ENCODE results near the gene EFNA2.

DNA sequence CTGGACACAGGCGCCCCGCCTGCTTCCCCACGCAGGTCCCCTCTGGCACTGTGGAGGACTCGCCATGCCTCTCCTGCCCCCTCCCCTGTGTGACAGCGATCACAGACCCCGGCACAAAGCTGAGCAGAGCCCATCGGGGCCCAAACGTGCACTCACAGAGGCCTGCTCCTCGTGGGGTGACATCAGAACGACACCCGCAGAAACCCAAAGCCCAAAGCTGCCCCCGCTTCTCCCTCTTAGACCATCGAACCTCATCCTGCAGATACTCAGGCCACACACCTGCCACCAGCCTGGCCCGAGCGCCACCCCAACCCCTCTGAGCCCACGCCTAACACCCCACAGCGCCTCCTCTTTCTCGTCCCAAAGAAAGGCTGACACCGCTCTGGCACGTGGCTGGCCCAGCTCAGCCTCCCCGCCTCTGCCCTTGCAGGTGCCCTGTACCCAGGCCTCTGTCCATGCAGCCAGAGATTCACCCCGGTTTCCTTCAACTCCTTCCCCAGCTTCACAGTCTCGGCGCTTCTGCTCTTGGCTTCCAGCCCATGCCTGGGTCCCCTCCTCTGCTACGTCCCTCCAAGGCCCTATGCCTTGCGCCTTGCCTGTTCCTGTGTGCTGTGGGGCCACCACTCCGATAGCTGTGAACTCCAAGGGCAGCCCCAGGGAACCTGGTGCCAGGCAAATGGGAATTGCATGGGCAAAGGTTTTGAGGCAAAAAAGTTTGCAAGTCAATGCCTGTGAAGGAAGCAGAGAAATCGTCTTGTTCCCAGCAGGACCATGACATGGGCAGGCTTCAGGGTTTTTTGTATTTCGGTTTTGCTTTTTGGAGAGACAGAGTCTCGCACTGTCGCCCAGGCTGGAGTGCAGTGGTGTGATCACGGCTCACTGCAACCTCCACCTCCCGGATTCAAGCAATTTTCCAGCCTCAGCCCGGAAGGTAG is 47.0 kb upstream of the EFNA2 start:
- TF ChIP-seq, protein P1, sequence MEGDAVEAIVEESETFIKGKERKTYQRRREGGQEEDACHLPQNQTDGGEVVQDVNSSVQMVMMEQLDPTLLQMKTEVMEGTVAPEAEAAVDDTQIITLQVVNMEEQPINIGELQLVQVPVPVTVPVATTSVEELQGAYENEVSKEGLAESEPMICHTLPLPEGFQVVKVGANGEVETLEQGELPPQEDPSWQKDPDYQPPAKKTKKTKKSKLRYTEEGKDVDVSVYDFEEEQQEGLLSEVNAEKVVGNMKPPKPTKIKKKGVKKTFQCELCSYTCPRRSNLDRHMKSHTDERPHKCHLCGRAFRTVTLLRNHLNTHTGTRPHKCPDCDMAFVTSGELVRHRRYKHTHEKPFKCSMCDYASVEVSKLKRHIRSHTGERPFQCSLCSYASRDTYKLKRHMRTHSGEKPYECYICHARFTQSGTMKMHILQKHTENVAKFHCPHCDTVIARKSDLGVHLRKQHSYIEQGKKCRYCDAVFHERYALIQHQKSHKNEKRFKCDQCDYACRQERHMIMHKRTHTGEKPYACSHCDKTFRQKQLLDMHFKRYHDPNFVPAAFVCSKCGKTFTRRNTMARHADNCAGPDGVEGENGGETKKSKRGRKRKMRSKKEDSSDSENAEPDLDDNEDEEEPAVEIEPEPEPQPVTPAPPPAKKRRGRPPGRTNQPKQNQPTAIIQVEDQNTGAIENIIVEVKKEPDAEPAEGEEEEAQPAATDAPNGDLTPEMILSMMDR (IDR thresholded peaks at IDR 0.05): no peak
- no peak for TF ChIP-seq EP300 (IDR thresholded peaks at IDR 0.05)
- no peak for TF ChIP-seq POLR2A (IDR thresholded peaks at IDR 0.05; ENCODE audit: low read depth)
- no peak for TF ChIP-seq POLR2AphosphoS5 (IDR thresholded peaks at IDR 0.05)
